NCI-H1436 treated with DMSO at 0.1 percent for 48 hours (cell line): Measurements from ENCODE around the gene HTR1E.
"Not testable (repeated sequence)": the region's sequence is repeated elsewhere in the genome, so short reads cannot be mapped to it uniquely, and the experiment has no call there.

Experiments
- DNase-seq: peaks from one replicate; lab custom pipeline; 2025; lab: John Stamatoyannopoulos, UW

The HTR1E gene

GRCh38 chr6:86978251-86978650 is 40.9 kb downstream of the HTR1E start:
- DNase-seq = no peak

DNA sequence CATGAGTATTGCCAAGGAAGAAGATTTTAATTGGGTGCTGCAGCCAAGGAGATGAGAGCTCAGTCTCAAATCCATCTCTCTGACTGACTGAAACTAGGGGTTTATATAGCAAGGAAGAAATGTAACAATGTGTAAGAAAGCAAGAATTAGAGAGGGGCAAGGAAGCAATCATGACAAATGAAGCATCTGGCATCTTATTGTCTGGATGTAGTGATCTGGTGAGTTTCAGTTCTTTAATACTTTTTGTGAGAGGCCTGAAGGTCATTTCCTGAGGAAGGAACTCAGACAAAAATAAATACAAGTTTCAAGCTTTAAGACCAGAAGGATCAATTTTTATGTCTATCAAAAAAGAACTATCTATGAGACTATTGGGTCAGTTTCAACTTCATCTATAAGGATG is 64.2 kb downstream of the HTR1E start:
- DNase-seq = no peak

- not testable (repeated sequence) for DNase-seq
These were observed 65.1 kb downstream of the HTR1E start for GRCh38 chr6:87002391-87002790.

GRCh38 chr6:87006541-87006940 is 69.2 kb downstream of the HTR1E start:
- not testable (repeated sequence) for DNase-seq

GRCh38 chr6:87009581-87009980 is 72.3 kb downstream of the HTR1E start:
- DNase-seq = not testable (repeated sequence)

DNA sequence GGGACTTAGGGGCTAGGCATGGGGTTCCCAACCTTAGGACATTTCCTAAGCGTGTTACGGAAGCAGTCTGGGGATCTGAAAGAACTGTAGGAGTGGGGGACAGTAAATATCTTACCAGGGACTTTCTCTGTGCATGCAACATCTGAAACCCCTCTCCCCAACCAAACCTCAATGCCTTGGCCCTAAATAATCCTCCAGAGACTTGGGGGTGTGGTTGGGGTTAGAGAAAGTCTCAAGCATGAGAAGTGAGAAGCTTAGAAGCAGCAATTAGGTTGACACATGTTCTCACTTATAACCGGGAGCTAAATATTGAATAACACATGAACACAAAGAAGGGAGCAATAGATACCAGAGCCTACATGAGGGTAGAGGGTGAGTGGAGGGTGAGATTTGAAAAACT is 74.7 kb downstream of the HTR1E start:
- DNase-seq = no peak

DNA sequence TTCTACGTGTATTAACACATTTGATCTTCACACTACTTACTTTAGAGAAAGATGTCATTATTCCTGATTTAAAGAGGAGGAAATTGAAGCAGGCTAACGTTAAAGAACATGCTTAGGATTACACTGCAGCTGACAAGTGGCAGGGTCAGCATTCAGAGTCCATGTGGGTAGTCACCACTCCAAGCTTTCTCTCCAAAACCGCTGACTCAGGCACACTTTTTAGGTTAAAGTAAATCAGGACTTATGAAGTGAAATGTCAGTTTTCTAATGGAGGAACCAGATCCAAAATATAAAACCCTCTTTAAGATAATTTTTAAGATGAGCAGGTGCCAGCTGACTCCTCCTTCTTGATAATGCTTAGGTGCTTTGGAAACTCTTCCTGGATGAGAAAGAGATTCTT is 75.4 kb downstream of the HTR1E start:
- DNase-seq = no peak

GRCh38 chr6:87016772-87017171 is 79.4 kb downstream of the HTR1E start:
- DNase-seq = no peak

DNA sequence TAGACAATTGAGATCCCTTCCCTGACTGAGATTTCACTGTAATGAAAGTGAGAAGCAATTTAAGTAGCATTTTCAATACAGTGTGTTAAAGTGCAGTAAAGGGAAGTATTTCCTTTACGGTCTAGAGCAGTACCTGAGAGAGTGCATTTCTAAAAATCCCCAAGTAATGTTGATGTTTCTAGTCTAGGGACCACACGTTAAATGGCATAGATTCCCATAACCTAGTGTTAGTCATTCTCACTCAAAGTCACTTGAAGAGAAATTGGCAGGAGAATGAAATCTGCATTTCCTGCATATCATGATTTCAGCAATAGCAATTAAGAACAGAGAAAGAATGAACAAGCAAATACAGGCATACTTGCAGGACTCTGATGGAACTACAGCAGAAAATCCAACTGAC is 89.7 kb downstream of the HTR1E start:
- DNase-seq = no peak

DNA sequence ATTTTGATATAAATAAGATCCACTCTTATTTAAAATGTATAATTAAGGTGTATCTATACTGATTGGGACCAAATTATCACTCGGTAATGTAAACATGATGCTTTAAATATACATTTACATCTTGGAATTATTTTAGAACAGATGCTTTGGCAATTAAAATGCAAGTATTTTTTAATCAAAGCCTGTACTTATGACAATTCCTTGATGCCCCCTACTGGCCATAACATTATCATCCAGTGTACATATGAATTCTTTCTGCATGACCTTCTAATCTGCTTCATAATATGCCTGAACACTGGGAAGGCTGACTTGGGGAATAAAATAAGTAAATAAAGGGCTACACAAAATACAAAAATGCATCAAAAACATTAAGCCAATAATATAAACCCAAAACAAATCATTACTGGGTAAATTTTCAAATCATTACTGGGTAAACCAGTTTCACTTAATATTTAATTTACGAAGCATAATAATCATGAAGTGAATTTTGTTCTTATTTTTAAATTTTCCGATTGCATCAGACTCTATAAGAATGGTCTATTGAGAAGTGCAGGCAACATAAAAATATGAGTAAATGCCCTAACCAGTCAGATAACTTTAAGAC is 92.5 kb downstream of the HTR1E start:
- no peak for DNase-seq

GRCh38 chr6:87040729-87041128 is 103.4 kb downstream of the HTR1E start:
- DNase-seq = no peak

DNA sequence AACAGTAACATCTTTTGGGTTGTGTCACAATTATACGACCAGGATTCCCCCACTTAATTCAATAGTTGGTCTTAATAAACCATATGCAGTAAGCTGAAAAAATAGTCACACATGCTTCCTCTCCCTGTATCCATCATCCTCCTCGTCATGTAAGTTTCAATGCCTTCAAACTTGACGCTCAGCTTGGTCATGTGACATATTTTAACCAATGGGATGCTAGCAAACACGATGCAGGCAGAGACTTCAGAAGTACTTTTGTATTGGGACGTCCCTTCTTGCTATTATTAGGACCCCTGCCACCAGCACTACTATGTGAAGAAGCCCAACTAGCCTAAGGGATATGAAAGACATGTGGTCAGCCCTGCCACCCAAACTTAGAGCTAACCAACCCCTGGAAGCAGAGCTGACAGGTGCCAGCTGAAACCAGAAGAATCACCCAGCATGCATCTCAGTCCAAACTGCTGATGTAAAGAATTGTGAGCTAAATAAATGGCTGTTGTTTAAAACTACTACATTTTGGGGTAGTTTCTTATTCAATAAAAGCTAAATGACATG is 108.3 kb downstream of the HTR1E start:
- no peak for DNase-seq

DNA sequence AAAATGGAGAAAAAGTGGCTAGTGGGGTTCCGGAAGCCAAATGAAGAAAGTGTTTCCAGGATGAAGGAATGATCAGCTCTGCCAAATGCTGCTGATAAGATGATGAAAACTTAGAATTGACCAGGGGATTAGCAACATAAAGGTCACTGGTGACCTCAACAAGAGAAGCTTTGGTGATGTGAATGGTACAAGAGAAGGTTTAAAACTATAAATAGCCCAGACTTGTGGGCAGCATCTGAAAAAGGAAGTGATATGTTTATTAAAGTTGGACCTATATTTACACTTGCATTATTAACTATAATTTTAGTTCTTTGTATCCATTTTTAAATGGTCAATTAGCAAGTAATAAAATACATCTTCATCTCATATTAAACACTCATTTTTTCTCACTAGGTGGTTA is 112.5 kb downstream of the HTR1E start:
- no peak for DNase-seq

DNA sequence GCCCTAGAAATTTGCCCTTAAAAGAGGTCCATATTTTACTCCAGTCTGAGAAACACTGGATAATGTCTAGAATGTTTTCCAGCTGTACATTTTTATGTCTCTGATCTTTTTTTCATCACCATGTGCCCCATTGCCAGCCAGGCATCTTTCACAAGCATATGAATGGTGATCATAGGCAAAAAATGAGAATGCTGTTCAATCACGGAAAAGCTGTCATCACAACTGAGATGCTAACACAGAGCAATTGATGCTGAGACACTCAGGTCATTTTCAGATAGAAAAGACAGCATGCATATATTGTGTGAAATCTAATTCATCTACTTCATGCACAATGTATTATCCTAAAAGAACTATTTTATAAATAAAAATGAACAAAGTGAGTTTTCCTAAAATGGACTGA is 116.0 kb downstream of the HTR1E start:
- no peak for DNase-seq

DNA sequence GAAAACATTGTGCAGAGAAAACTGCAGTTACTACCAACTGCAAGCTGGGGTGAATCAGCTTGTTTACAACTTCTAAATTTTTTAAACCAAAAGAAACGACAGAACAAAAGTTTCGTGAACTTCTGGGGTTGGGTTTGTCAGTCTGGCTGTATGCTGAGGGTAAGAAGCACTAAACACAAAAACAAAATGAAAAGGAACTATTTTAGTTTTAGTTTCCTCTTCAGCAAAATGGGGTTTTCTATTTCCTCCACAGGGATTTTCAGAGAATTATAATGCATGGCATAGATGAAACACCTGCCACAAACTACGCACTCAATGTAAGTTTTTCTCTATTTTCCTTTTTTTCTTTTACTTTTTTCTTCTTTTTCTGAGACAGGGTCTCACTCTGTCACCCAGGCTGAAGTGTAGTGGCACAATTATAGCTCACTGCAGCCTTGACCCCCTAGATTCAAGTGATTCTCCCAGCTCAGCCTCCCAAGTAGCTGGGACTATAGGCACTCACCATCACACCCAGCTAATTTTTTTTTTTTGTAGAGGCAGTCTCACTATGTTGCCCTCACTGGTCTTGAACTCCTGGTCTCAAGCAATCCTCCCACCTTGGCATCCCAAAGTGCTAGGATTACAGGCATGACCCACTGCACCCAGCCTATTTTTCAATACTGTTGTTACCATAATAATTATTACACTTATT is 117.0 kb downstream of the HTR1E start:
- no peak for DNase-seq

- DNase-seq = no peak
These were observed 122.6 kb downstream of the HTR1E start for GRCh38 chr6:87059943-87060342.

- DNase-seq = no peak
These were observed 127.8 kb downstream of the HTR1E start for GRCh38 chr6:87065117-87065516.
